ENCODE measurements around the gene FBXO15.

DNA sequence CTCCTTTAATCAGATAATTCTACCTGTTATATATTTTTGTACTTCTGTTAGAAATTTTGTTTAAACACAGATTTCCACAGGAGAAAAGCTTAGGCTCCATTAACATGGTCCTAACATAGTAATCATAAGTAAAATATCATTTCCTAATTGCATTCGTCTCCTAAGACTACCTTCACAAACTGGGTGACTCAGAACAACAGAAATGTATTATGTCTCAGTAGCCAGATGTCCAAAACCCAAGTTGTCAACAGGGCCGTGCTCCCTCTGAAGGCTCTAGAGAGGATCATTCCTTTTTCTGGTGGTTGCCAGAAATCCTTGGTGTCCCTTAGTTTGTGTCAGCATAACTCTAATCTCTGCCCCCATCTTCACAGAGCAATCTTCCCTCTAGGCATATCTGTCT, 5.4 kb downstream of the FBXO15 start:
- TF ChIP-seq, protein P1, sequence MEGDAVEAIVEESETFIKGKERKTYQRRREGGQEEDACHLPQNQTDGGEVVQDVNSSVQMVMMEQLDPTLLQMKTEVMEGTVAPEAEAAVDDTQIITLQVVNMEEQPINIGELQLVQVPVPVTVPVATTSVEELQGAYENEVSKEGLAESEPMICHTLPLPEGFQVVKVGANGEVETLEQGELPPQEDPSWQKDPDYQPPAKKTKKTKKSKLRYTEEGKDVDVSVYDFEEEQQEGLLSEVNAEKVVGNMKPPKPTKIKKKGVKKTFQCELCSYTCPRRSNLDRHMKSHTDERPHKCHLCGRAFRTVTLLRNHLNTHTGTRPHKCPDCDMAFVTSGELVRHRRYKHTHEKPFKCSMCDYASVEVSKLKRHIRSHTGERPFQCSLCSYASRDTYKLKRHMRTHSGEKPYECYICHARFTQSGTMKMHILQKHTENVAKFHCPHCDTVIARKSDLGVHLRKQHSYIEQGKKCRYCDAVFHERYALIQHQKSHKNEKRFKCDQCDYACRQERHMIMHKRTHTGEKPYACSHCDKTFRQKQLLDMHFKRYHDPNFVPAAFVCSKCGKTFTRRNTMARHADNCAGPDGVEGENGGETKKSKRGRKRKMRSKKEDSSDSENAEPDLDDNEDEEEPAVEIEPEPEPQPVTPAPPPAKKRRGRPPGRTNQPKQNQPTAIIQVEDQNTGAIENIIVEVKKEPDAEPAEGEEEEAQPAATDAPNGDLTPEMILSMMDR (IDR thresholded peaks at IDR 0.05; ENCODE audit: low read length), result no peak
- TF ChIP-seq EZH2phosphoT487 (IDR thresholded peaks at IDR 0.05; ENCODE audit: low read length), result no peak

Measured in MM.1S (cell line).